HG03469 (cell line): ENCODE data around the gene ITPK1.
"Not testable (repeated sequence)": the region's sequence is repeated elsewhere in the genome, so short reads cannot be mapped to it uniquely, and the experiment has no call there.

Source experiments
- ATAC-seq: cut with Tn5 transposase; IDR thresholded peaks from one replicate; pipeline ENCODE4 v1.9.1; 2021; ENCODE audit warnings: mild to moderate bottlenecking, moderate library complexity, moderate number of reproducible peaks; ENCODE audit not compliant: unreplicated experiment

ITPK1 gene

DNA sequence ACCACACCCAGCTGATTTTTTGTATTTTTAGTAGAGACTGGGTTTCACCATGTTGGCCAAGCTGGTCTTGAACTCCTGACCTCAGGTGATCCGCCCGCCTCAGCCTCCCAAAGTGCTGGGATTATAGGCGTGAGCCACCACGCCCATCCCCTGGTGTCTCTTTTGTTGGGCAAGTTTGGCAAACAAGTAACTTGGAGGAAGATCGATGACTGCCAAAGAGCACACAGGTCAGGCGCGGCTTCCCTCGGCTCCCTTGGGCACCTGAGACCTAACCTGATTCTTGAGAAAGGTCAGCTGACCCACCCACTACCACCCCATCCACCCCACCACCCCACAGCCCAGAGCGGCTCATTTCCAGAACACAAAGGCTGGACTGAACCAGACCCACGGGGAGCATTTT is 9.9 kb downstream of the ITPK1 start:
- ATAC-seq, result not testable (repeated sequence)

DNA sequence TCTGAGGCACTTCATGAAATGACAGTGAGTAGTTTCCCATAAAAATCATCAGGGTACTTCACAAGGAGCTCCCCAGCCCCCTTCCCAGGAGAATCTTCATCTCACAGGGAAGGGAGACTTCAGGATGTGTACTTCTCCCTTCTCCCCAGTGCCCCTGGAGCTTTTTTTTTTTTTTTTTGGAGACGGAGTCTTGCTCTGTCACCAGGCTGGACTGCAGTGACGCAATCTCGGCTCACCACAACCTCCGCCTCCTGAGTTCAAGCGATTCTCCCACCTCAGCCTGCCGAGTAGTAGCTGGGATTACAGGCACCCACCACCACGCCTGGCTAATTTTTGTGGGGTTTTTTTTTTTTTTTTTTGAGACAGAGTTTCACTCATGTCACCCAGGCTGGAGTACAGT is 10.4 kb downstream of the ITPK1 start:
- no peak for ATAC-seq

DNA sequence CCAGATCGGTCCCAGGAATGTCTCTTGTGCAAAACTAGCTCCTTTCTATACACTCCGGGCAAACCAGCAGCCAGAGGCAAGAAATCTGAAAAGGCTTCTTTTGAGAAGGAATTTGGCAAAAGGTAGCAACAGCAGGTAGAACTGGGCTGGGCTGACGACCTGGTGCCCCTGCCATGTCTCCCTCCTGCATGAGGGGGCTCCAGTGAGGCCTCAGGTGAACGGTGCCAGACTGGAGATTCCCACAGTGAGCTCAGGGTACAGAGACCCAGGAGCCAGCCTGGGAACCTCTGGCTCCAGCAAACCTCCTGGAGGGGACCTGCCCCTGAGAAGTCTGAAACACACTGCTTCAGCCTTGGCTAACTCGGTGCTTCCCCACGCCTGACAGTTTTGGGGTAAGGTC is 10.8 kb downstream of the ITPK1 start:
- ATAC-seq, result no peak

DNA sequence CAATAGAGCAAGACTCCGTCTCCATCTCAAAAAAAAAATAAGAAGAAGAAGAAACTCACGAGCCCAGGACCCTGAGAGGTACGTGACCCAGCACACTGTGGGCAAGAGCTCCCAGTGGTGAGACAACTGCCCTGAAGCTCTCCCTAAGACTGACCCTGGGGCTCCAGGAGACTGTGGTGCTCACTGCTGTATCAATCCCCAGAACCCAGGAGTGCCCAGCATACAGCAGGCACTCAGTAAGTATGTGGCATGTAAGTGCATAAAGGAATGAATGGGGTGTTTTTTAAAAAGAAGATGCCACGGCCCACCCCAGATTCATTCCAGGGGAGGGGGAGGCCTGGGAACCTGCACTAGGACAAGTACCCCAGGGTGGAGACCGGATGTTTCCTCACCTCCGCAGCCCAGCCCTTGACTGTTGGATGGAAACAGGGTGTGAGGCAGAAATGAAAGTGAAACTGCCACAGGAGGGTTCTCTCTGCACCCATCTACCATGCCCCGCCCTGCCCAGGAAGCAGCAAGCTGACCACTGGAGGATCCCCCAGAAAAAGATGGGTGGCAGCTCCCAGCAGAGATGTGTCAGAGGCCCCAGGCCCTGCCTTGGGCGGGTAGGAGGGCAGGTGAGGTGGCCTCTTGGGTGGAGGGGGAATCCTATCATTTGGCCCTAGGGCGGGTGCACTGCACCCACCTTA is 12.2 kb downstream of the ITPK1 start:
- peak; percentile 81 for ATAC-seq

DNA sequence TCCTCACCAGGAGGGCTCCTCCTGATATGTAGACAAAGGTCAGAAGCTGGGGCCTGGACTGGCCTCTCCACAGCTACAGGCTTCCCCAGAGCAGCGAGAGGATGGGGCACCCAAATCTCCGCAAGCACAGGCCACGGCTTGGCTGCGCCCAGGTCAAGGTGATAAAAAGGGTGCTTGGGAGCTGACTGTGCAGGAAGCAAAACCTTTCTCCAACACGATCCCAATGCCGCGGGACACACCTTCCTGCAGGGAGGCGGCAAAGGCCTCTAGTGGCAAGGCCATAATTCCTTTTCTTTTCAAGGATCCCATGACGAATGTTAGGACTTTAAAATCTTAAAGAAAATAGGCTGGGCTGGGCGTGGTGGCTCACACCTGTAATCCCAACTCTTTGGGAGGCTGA is 13.6 kb downstream of the ITPK1 start:
- ATAC-seq, result no peak

DNA sequence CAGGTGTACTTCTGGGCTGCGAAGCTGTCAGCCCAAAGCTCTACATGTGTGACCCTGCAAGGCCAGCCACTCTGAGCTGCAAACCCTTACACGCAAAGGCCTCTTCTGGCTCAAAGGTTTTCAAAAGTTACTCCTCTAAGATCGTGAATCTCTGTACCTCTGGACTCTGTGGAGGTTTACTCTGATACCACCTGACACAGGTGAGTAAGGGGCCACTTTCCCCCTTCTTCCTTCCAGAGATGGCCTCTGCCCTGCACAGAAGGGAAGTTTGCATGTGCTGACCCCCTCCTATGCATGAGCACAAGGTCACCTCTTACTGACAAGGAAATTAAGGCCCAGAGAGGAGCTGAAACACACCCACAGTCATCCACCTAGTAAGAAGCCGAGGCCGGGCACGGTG is 14.5 kb downstream of the ITPK1 start:
- no peak for ATAC-seq

DNA sequence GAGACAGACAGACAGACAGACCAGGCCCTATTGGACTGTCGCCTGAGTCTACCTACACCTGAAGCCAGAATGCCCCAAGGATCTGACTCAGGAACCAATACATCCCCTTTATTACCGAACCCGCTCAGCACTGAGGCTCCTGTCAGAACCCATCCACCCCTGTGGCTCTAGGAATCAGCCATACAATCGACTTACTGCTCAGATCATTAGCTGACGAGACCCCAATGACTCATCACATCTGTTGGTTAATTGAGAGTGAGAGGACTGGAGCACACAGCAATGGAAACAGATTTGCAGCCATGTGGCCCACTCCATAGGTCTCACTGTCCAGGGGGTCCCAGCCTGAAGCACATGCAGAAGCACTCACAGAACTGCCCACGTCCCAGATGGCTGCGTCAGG is 15.2 kb downstream of the ITPK1 start:
- ATAC-seq, result no peak

DNA sequence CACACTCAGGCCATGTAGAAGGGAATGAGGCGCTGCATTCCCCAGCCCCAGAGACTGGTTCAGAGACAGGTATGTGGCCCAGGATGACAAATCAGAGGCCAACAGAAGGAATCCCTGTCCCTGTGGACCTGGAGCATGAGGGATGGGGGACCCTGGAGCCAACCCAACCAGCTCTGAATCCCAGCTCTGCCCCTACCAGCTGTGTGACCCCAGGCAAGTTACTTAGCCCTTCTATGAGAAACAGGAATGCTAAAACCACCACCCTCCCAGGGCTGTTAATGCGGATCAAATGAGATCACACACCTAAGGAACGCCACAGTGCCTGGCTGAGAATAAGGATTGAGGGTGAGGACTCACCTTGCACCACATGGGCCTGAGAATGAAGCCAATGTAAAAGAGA is 15.6 kb downstream of the ITPK1 start:
- no peak for ATAC-seq

DNA sequence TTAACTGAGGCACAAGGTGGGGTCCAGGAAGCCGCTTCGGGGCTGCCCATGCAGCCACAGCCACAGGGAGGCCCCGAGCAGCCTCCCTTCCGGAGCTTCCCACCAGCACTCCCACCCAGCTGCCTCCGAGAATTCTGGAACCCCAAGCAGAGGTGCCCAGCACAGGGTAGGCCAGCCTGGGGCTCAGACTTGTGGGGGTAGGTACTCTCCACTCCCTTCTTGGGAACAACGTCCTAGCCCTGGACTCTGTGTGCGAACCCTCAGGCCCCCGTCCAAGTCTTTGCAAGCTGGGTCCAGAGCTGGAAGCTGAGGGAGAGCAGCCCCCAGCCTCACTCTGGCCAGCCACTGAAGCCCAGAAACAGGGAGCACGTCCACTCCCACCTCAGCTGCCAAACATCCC is 16.1 kb downstream of the ITPK1 start:
- ATAC-seq, result no peak

DNA sequence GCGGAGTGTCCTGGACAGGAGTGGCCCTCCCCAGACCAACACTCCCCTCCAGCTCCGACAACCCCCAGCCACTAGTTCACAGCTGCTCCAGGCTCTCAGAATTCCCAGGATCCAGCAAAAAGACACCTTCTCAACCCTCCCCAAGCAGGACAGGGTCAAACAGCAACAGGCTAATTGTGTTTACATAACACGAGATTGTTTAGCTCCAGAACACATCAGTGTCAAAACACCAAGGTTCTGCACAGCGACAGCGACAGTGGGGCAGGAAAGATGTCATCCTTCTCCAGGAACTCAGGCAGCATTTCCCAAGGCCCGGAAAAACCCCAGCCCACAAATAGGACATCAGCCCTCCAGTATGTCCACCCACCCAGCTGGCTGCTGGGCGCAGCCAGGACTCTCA is 16.5 kb downstream of the ITPK1 start:
- no peak for ATAC-seq

DNA sequence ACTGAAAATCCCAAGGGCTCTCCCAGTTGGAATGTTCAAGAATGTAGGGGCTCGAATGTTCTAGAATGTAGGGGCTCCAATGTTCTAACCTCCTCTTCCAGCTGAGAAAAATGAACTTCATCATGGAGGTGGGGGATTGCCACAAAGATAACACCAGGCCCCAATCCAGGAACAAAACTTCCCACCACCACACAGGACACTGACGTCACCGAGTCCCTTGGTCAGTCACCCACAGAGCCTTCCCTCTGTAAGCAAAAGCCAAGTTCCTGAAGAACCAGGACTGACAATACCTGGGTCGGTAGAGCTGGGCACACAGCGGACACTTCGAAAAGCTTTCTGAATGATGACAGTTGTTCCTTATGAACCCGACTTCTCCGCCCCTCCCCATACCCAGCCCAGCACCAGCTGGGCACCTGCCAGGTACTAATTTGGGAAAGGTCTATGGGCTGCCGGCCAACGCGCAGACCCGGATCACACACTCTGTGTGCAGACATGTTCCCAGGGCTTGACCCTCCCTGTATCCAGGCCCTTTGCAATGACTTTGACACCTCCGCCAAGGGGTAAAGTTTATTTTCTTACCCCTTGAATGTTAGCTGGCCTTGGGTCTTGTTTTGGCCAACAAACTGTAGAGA is 18.9 kb downstream of the ITPK1 start:
- no peak for ATAC-seq

DNA sequence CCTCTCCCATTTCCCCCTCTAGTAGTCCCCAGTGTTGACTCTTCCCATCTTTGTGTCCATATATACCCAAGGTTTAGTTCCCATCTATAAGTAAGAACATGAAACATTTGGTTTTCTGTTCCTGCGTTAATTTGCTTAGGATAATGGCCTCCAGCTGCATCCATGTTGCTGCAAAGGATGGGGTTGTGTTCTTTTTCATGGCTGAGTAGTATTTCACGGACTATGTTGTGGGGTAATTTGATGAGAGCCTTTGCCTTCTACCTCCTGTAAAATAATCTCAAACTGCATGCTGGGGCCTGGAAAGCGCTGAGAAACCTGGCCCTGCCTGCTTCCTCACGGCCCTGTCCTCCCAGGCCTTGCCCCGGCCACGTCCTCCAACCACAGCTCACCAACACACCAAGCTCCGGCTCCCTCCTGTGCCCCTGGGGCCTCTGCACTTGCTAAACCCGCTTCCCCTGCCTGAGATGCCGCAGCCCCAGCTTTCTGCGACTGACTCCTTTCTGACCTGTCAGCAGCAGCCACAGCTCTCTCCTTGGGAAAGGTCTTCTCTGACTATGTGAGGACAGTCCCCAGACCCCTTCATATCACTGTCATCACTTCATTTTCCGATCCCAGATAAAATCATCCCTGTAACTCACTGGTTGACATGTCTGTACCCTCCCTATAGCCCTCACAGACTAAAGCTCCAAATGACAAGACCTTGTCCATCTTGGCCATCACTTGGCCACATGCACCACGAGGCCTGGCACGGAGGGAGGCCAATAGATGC is 19.8 kb downstream of the ITPK1 start:
- no peak for ATAC-seq

DNA sequence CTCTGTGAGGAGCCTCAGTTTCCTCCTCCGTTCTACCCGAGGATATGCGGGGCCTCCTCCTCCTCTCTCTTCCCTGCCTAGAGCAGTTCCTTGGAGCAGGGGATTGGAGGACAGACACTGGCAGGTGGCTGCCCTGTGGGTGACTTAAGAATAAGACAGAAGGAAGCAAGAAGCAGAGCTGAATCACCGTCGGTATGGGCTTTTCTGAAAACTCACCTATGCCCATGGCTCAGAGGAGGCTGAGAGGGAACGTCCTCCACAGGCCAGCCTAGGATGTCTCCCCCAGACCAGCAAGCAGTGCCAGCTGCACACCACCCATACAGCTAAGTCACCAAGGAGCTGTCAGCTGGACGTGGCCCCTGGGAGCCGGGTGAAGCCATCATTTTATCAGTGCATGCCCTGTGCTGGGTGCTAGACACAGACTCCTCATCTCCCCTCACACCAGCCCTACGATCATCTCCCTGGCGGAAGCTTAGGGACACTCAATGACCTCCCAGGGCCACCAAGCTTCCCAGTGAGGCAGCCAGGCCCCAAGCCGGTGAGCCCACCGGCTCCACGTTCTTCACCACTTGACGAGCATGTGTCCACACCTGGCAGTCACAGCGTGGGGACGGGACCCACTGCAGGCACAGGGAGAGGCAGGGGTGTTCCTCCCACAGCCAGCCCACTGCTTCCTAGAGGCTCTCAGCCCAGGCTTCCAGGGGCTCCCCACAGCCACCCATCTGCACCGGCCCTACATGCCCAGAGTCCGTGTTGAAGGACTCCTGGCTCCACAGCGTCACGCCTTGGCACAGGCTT is 21.4 kb downstream of the ITPK1 start:
- ATAC-seq, result no peak

DNA sequence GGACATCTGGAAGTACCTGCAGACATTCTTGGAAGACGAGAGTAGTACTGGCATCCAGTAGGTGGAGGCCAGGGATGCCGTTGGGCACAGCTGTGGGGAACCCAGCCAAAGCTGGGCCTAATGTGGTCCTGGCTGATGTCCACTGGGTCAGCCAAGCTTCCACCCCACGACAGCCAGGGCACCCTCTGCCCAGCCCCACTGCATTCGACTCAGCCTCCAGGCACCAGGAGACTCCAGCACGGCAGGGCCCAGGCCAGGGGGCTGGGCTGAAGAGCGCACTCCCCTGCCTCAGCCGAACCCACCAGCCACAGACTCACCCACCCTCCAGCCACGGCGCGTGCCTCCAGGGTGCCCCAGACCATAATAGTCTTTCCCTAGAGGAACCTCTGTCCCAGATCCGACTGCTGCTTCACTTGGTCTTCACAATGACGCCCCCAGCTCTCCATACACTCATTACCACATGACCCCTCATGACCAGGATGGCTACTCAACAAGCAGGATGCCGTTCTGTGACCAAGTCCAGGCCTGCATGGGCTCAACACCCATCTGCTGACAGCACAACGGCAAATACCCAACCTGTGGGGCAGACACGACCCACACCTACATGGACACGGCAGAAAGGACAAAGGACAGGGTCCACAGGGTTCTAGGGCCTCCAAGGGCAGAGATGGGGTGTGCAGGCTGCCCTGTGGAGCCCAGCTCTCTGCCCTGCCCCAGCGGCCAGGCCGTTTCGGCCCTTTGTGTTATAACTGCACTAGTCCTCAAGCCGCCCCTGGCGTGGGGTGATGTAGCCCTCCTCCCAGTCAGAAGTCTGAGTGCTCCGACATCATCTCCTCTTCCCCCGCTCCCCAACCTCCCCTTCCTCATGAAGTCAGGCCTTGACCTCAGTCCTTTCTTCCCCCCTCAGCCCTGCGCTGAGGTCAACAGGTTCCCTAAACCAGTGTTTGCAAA is 22.8 kb downstream of the ITPK1 start:
- no peak for ATAC-seq

DNA sequence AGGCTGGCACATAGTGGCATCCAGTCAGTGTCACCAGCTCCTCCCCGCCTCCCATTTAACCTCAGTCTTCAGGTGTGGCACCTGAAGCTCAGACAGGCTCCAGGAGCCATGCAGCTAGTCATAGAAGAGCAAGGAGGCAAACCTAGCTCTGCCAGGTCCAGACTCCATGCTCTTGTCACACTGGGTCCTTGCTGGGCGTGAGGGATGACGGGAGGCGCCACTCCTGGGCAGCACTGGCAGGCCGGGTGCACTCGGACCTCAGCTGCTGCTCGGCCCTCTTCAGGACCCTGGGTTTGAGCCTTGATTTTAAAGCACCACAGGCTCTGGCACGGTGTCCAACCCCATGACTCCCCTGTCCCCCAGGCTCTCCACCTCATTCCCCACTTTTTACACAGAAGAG is 24.1 kb downstream of the ITPK1 start:
- ATAC-seq, result no peak

DNA sequence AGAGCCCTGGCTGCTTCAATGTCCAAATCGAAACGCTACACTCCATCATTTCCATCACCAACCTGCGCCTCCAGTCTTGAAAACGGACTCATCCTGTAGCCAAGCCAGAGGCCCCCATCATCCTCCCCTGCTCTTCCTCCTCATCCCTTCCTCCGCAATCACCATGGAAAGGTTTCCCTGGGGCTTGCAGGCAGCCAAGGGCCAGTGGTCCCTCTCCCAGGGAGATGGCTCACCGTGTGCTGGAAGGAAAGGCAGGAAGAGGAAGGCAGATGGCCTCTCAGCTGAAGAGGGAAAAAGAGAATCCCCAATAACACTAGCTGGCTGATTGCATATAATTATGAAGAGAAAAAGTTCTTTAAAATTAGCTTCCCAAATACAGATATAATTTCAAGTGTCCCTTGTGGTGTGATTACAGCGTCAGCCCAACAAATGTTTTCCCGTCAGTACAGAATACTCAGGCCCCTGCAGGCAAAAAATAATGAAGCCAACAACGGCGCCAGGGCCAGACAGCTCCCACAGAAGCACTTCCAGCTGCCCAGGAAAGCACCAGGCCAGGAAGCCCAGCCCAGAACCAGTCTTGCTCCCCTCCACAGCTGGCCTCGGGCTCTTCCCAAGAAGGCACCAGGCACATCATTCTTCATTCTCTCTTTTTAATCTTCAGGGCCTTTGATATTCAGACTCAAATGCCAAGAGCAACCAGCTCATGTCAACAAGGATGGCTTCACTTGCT is 24.7 kb downstream of the ITPK1 start:
- ATAC-seq, result no peak

DNA sequence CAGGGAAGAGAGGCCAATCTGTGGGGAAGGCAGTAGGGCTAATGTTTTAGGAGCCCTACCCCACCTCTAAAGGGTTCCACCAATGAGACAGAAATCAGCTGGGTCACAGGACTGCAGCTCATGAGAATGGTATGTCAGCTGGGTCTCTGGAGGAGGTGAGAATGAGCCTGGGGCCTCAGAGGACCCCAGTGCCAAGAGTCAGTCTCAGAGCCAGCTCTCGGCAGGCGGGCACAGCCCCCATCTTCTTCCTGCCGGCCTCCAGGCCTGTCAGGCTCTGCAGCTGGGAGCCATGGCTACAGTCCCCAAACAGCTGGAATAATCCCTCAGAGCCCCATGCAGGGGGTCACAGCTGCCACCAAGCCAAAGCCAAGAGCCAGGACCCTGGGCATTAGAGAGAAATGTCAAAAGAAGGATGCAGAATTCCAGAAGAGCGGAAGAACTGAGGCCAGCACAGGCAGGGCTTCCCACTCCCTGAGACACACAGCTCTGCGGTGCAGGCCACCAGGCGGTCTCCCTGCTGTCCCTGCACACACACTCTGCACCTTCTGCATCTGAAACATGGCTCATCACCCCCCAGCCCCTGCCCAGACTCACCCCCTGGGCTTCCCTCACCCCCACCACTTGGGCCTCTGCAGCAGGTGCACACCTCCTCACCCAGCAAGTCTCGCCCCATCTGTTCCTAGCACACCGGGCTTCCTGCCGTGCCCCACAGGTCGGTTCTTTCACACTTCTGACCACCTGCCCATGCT is 26.0 kb downstream of the ITPK1 start:
- ATAC-seq, result no peak

DNA sequence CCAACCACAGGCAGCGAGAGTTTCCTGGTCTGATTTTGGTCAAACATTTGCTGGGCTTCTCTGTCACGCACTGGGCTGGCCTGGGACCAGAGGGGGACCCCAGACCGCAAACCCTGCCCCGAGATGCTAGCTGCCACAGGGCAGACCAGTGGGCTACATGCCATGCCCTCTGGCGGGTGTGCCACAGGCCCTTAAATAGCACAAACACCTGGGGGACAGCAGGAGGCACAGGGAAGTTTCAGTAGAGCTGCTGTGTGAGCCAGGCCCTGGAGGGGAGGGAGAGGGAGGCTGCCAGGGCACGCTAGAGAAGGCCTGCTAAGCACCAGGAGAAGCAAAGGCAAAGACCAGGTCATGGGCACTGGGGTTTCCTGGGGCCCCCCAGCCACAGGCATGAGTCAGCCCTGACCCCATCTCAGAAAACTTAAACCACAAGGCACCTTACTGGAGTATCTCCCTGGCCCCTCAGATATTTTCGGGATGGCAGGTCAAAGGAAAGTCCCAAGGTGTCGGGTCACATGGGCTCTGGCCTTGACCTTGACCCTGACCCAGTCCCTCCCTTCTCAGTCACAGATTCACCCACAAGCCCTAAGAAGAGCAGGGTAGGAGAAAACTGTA is 29.2 kb downstream of the ITPK1 start:
- ATAC-seq, result no peak
